GM12891 (cell line): ENCODE measurements around the gene LPCAT1.
"Not testable (repeated sequence)": the region's sequence is repeated elsewhere in the genome, so short reads cannot be mapped to it uniquely, and the experiment has no call there.

ENCODE experiments used
- POLR2A ChIP-seq: IDR thresholded peaks from 2 replicates; pipeline ENCODE4 v1.6.1; 2011; ENCODE audit warnings: low read depth, low read length, control low read depth
- POLR2AphosphoS5 ChIP-seq: IDR thresholded peaks from 2 replicates; pipeline ENCODE4 v1.6.1; 2011; ENCODE audit warnings: low read depth, low read length, control low read depth
- POU2F2 ChIP-seq: IDR thresholded peaks from 2 replicates; pipeline ENCODE4 v1.6.1; 2011; ENCODE audit warnings: low read depth, mild to moderate bottlenecking, control low read depth, low read length, moderate library complexity
- TAF1 ChIP-seq: IDR thresholded peaks from 2 replicates; pipeline ENCODE4 v1.6.1; 2011; ENCODE audit warnings: low read depth, low read length, control low read depth

DNA sequence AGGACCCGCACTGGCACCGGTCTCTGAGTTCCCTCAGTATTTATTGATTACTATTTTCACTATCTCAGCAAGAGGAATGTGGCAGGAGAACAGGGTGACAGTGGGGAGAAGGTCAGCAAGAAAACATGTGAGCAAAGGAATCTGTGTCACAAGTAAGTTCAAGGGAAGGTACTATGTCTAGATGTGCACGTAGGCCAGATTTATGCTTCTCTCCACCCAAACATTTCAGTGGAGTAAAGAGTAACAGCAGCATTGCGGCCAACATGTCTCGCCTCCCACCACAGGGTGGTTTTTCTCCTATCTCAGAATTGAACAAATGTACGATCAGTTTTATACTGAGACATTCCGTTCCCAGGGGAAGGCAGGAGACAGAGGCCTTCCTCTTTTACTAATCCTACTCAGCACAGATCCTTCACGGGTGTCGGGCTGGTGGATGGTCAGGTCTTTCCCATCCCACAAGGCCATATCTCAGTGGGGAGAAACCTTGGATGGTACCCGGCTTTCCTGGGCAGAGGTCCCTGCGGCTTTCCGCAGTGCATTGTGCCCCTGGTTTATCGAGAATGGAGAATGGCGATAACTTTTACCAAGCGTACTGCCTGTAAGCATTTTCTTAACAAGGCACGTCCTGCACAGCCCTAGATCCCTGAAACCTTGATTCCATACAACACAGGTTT, 43.9 kb upstream of the LPCAT1 start:
- TF ChIP-seq POLR2AphosphoS5, POLR2A, TAF1, POU2F2: not testable (repeated sequence)
